HUES48 (cell line): ENCODE measurements around the gene GNG12.
"Not testable (repeated sequence)": the region's sequence is repeated elsewhere in the genome, so short reads cannot be mapped to it uniquely, and the experiment has no call there.

Experiments used
- H3K27ac ChIP-seq: one replicate; pipeline ENCODE4 v1.7.0; 2013; ENCODE audit warnings: low read depth, low read length, inconsistent platforms
- H3K27me3 ChIP-seq: 2 replicates; pipeline ENCODE4 v1.6.1; 2013; ENCODE audit warnings: mild to moderate bottlenecking, low read length; ENCODE audit not compliant: control insufficient read depth, insufficient read depth
- H3K36me3 ChIP-seq: 2 replicates; pipeline ENCODE4 v1.6.1; 2013; ENCODE audit warnings: low read length; ENCODE audit not compliant: control insufficient read depth, insufficient read depth
- H3K4me1 ChIP-seq: 2 replicates; pipeline ENCODE4 v1.6.1; 2013; ENCODE audit warnings: mild to moderate bottlenecking, low read length; ENCODE audit not compliant: control insufficient read depth, insufficient read depth
- H3K4me3 ChIP-seq: 2 replicates; pipeline ENCODE4 v1.5.1; 2013; ENCODE audit warnings: mild to moderate bottlenecking, low read depth, low read length
- H3K9ac ChIP-seq: 2 replicates; pipeline ENCODE4 v1.6.1; 2013; ENCODE audit warnings: mild to moderate bottlenecking, low read depth, low read length, moderate library complexity
- H3K9me3 ChIP-seq: 2 replicates; pipeline ENCODE4 v1.6.1; 2013; ENCODE audit warnings: low read length; ENCODE audit not compliant: control insufficient read depth, insufficient read depth

GNG12 gene

GRCh38 chr1:67732750-67733151 lies 100.5 kb downstream of the GNG12 start:
- no peak overlapping the region for H3K4me3 ChIP-seq
- no peaks in the 10 kb centered on the region for H3K9me3 ChIP-seq
- H3K9ac ChIP-seq = no peak overlapping the region
- no peak overlapping the region for H3K27ac ChIP-seq
- no peaks in the 10 kb centered on the region for H3K27me3 ChIP-seq
- no peaks in the 10 kb centered on the region for H3K36me3 ChIP-seq
- peaks cover 18% of the 10 kb centered on the region for H3K4me1 ChIP-seq

GRCh38 chr1:67731322-67731721 lies 101.9 kb downstream of the GNG12 start:
- Histone ChIP-seq H3K27ac (no peak overlapping the region), H3K4me3 (no peak overlapping the region), H3K9me3 (no peaks in the 10 kb centered on the region), H3K9ac (no peak overlapping the region), H3K36me3 (no peaks in the 10 kb centered on the region), H3K27me3 (no peaks in the 10 kb centered on the region), H3K4me1 (peaks cover 14% of the 10 kb centered on the region)

GRCh38 chr1:67730312-67730711 lies 103.0 kb downstream of the GNG12 start:
- H3K27ac ChIP-seq, H3K9me3 ChIP-seq, H3K27me3 ChIP-seq, H3K4me1 ChIP-seq, H3K9ac ChIP-seq, H3K4me3 ChIP-seq, H3K36me3 ChIP-seq: not testable (repeated sequence)

DNA sequence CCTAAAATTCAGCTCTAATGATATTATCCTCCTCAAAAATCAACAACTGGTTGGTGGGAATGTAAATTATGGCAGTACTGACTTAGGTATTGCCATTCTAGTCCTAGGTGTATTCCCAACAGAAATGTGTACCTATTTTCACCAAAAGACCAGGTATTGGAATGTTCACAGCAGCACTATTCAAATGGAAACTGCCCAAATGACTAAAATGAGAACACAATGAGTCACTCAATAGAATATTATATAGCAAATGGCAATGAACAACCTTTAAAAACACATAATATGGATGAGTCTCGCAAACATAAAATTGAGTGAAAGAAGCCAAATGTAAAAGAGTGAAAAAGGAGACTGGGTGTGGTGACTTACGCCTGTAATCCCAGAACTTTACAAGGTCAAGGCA lies 103.4 kb downstream of the GNG12 start:
- Histone ChIP-seq H3K4me1 (peaks cover 7% of the 10 kb centered on the region; the same call in 1 of the 2 replicates), H3K9me3 (no peaks in the 10 kb centered on the region), H3K27me3 (no peaks in the 10 kb centered on the region), H3K4me3 (no peak overlapping the region), H3K27ac (no peak overlapping the region), H3K36me3 (no peaks in the 10 kb centered on the region), H3K9ac (no peak overlapping the region)

- Histone ChIP-seq H3K4me3 (no peak overlapping the region), H3K4me1 (peaks cover 15% of the 10 kb centered on the region), H3K9me3 (no peaks in the 10 kb centered on the region), H3K27me3 (no peaks in the 10 kb centered on the region), H3K27ac (no peak overlapping the region), H3K36me3 (no peaks in the 10 kb centered on the region), H3K9ac (no peak overlapping the region)
These were observed 107.0 kb downstream of the GNG12 start for GRCh38 chr1:67726224-67726623.

- Histone ChIP-seq H3K9ac (no peak overlapping the region), H3K27ac (no peak overlapping the region), H3K36me3 (no peaks in the 10 kb centered on the region), H3K27me3 (no peaks in the 10 kb centered on the region), H3K9me3 (no peaks in the 10 kb centered on the region), H3K4me3 (no peak overlapping the region), H3K4me1 (peaks cover 21% of the 10 kb centered on the region)
These were observed 108.2 kb downstream of the GNG12 start for GRCh38 chr1:67724928-67725560.

DNA sequence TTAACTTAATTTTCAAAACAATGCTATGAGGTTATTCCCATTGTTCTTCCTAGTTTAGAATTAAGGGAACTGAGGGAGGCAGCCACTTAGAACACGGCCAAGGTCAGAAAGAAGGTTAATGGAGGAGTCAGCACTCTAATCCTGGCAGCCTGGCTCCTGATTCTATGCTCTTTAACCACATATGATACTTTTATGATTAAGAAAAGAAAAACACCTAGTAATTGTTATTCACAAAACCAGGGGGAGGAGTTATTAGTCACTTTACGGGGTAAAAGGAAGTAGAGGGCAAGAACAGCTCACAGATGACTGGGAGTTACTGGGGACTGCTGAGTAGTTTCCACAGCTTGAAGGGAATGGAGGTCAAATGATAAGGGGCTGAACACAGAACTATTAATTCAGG lies 109.6 kb downstream of the GNG12 start:
- Histone ChIP-seq H3K36me3 (no peaks in the 10 kb centered on the region), H3K9ac (no peak overlapping the region), H3K4me1 (peaks cover 21% of the 10 kb centered on the region), H3K4me3 (no peak overlapping the region), H3K27ac (no peak overlapping the region), H3K9me3 (no peaks in the 10 kb centered on the region), H3K27me3 (no peaks in the 10 kb centered on the region)

GRCh38 chr1:67723126-67723525 lies 110.1 kb downstream of the GNG12 start:
- H3K27ac ChIP-seq = no peak overlapping the region
- H3K27me3 ChIP-seq = no peaks in the 10 kb centered on the region
- H3K36me3 ChIP-seq = no peaks in the 10 kb centered on the region
- H3K4me3 ChIP-seq = no peak overlapping the region
- H3K9me3 ChIP-seq = no peaks in the 10 kb centered on the region
- peaks cover 21% of the 10 kb centered on the region for H3K4me1 ChIP-seq
- H3K9ac ChIP-seq = no peak overlapping the region

DNA sequence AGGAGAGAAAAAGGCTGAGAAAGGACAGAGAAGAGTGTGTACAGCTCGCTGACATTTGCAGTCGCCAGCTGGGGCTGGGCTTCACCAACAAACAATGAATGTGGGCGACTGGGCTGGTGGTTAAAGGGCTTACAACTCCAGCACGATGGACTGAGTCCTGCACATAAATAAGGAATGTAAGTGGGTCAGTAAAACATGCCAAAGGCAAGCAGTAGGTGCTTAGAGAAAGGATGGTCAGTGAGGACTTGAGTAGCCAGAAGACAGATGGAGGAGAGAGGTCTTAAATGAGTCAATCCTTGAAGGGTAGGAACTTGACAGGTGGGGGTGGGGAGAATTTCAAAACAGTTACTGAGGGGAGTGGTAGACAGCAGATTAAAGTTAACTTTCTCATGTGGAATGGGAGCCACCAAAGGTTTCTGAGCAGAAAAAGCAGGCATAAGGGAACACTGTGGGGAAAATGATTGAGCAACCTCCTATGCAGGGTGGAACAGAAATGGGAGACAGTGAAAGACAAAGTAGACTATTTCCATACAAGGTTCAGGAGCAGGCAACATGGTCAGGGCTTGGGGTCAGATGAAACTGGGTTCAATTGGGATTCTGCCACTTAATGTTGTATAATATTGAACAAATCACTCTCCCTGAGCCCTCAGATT lies 110.8 kb downstream of the GNG12 start:
- H3K36me3 ChIP-seq = no peaks in the 10 kb centered on the region
- H3K27ac ChIP-seq = no peak overlapping the region
- no peak overlapping the region for H3K9ac ChIP-seq
- no peak overlapping the region for H3K4me3 ChIP-seq
- no peaks in the 10 kb centered on the region for H3K27me3 ChIP-seq
- peaks cover 23% of the 10 kb centered on the region for H3K4me1 ChIP-seq
- H3K9me3 ChIP-seq = no peaks in the 10 kb centered on the region

GRCh38 chr1:67721650-67722291 lies 111.5 kb downstream of the GNG12 start:
- Histone ChIP-seq H3K27me3 (no peaks in the 10 kb centered on the region), H3K9ac (no peak overlapping the region), H3K27ac (no peak overlapping the region), H3K36me3 (no peaks in the 10 kb centered on the region), H3K4me1 (peaks cover 23% of the 10 kb centered on the region), H3K4me3 (no peak overlapping the region), H3K9me3 (no peaks in the 10 kb centered on the region)

DNA sequence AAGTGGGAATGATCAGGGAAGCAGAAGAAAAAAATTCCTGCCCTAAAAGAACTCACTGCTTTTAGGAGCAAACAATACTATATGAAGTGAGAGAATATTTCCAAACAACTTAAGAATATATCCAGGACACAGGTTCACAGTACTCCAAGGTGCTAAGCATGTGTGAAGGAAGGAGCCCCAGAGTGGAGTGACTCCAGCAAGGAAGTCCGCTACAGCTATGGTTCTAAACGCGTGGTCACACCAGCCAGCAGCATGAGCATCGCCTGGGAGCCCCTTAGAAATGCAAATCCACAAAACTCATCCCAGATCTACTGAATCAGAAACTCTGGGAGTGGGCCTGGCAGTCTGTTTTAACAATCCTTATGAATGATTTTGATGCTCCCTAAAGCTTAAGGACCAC lies 112.2 kb downstream of the GNG12 start:
- no peaks in the 10 kb centered on the region for H3K36me3 ChIP-seq
- H3K4me1 ChIP-seq = peaks cover 23% of the 10 kb centered on the region
- H3K9ac ChIP-seq = no peak overlapping the region
- H3K27ac ChIP-seq = no peak overlapping the region
- no peak overlapping the region for H3K4me3 ChIP-seq
- H3K9me3 ChIP-seq = no peaks in the 10 kb centered on the region
- H3K27me3 ChIP-seq = no peaks in the 10 kb centered on the region
